Astrocyte (in vitro differentiated cells and primary cell): ENCODE measurements around the gene CREB3L2. TPM values are rescaled to one million over a fixed set of nuclear protein-coding genes. Genes with fewer than 3 reads are reported as not detected.
A peak's percentile ranks its signal among the peaks of the same experiment; 100 is the strongest.

Experiments used
- DNase-seq: peaks from one replicate; pipeline ENCODE4 v3.0.0-alpha.2; 2010; ENCODE audit warnings: low read depth
- FAIRE-seq: peaks from 2 replicates; lab custom pipeline; 2011; peaks lifted over from hg19 to GRCh38; lab: Jason Lieb, UNC
- H2AFZ ChIP-seq: 2 replicates; pipeline ENCODE4 v1.6.0; 2012; ENCODE audit warnings: low read depth, low read length, inconsistent platforms
- H3K27ac ChIP-seq: 2 replicates; pipeline ENCODE4 v1.5.1; 2011; ENCODE audit warnings: low read depth, low read length, inconsistent platforms
- H3K27me3 ChIP-seq: 2 replicates; pipeline ENCODE4 v1.6.0; 2011; ENCODE audit warnings: low read length, inconsistent platforms; ENCODE audit not compliant: insufficient read depth
- H3K36me3 ChIP-seq: 2 replicates; pipeline ENCODE4 v1.5.1; 2011; ENCODE audit warnings: low read length, inconsistent platforms; ENCODE audit not compliant: insufficient read depth
- H3K4me1 ChIP-seq: 2 replicates; pipeline ENCODE4 v1.5.1; 2011; ENCODE audit warnings: low read length, inconsistent platforms; ENCODE audit not compliant: insufficient read depth
- H3K4me2 ChIP-seq: 2 replicates; pipeline ENCODE4 v1.6.0; 2012; ENCODE audit warnings: low read length, inconsistent platforms
- H3K4me3 ChIP-seq: 2 replicates; pipeline ENCODE4 v1.5.1; 2011; ENCODE audit warnings: low read depth, mild to moderate bottlenecking, low read length, inconsistent platforms; ENCODE audit not compliant: insufficient read depth
- H3K79me2 ChIP-seq: 2 replicates; pipeline ENCODE4 v1.6.0; 2012; ENCODE audit warnings: mild to moderate bottlenecking, low read length, inconsistent platforms; ENCODE audit not compliant: insufficient read depth
- H3K9ac ChIP-seq: 2 replicates; pipeline ENCODE4 v1.6.0; 2012; ENCODE audit warnings: mild to moderate bottlenecking, low read length, inconsistent platforms
- H3K9me3 ChIP-seq: 2 replicates; pipeline ENCODE4 v1.5.1; 2012; ENCODE audit warnings: low read depth, mild to moderate bottlenecking, low read length, inconsistent platforms; ENCODE audit not compliant: insufficient read depth
- H4K20me1 ChIP-seq: 2 replicates; pipeline ENCODE4 v1.6.0; 2012; ENCODE audit warnings: low read length, inconsistent platforms; ENCODE audit not compliant: insufficient read depth
- H3K27ac Mint-ChIP-seq: one replicate; pipeline ENCODE4 v1.8.0; 2021; ENCODE audit warnings: mild to moderate bottlenecking, mixed read lengths; ENCODE audit not compliant: unreplicated experiment
- H3K27me3 Mint-ChIP-seq: one replicate; pipeline ENCODE4 v1.8.0; 2021; ENCODE audit warnings: low read depth, mixed read lengths; ENCODE audit not compliant: unreplicated experiment
- H3K36me3 Mint-ChIP-seq: one replicate; pipeline ENCODE4 v1.8.0; 2021; ENCODE audit warnings: low read depth, mixed read lengths; ENCODE audit not compliant: unreplicated experiment
- H3K4me1 Mint-ChIP-seq: one replicate; pipeline ENCODE4 v1.8.0; 2021; ENCODE audit warnings: low read depth, mixed read lengths; ENCODE audit not compliant: unreplicated experiment
- H3K4me3 Mint-ChIP-seq: one replicate; pipeline ENCODE4 v1.8.0; 2021; ENCODE audit warnings: mild to moderate bottlenecking, moderate library complexity, mixed read lengths; ENCODE audit not compliant: unreplicated experiment
- H3K9me3 Mint-ChIP-seq: one replicate; pipeline ENCODE4 v1.8.0; 2021; ENCODE audit warnings: mild to moderate bottlenecking, mixed read lengths; ENCODE audit not compliant: unreplicated experiment
- CTCF ChIP-seq: IDR thresholded peaks from 2 replicates; pipeline ENCODE4 v1.5.1; 2011; ENCODE audit warnings: low read depth, mild to moderate bottlenecking, inconsistent platforms, low read length, moderate library complexity; ENCODE audit not compliant: insufficient read depth
- EZH2 ChIP-seq: IDR thresholded peaks from 2 replicates; pipeline ENCODE4 v1.6.1; 2012; ENCODE audit warnings: mild to moderate bottlenecking, low read length, inconsistent platforms; ENCODE audit not compliant: insufficient read depth
- total RNA-seq: library from RNA; stranded (reverse); gene quantifications from 2 replicates; pipeline ENCODE4 v1.2.1, GENCODE V29; 2021

CREB3L2 gene
- total RNA-seq, 1 donor from 2014 or later: 116 TPM

- Mint-ChIP-seq H3K27ac (no peak overlapping the region), H3K4me3 (no peak overlapping the region), H3K4me1 (peaks cover 49% of the 10 kb centered on the region), H3K36me3 (peaks cover 18% of the 10 kb centered on the region), H3K9me3 (no peaks in the 10 kb centered on the region), H3K27me3 (no peaks in the 10 kb centered on the region)
- Histone ChIP-seq H2AFZ (no peak overlapping the region), H3K27me3 (no peaks in the 10 kb centered on the region), H3K4me1 (peaks cover 65% of the 10 kb centered on the region), H3K79me2 (peaks cover 90% of the 10 kb centered on the region), H3K27ac (peak overlapping the region; percentile 92), H3K36me3 (no peaks in the 10 kb centered on the region), H4K20me1 (peaks cover 53% of the 10 kb centered on the region), H3K9me3 (no peaks in the 10 kb centered on the region), H3K4me2 (peak overlapping the region; percentile 69), H3K4me3 (peak overlapping the region; percentile 26), H3K9ac (peak overlapping the region; percentile 80)
- peak; percentile 62 for FAIRE-seq
- peak; percentile 98 for DNase-seq
- no peak for TF ChIP-seq CTCF
- TF ChIP-seq EZH2: no peak
Measured at GRCh38 chr7:137990251-137990941, 11.5 kb downstream of the CREB3L2 start.

GRCh38 chr7:137989590-137989989 is 12.3 kb downstream of the CREB3L2 start:
- no peaks in the 10 kb centered on the region for H3K9me3 Mint-ChIP-seq
- Histone ChIP-seq H3K4me2 (peak overlapping the region; percentile 69), H3K9ac (peak overlapping the region; percentile 80), H3K79me2 (peaks cover 91% of the 10 kb centered on the region), H4K20me1 (peaks cover 58% of the 10 kb centered on the region), H3K9me3 (no peaks in the 10 kb centered on the region), H3K27me3 (no peaks in the 10 kb centered on the region), H3K4me3 (no peak overlapping the region), H3K4me1 (peaks cover 72% of the 10 kb centered on the region), H3K36me3 (no peaks in the 10 kb centered on the region), H2AFZ (no peak overlapping the region), H3K27ac (peak overlapping the region; percentile 92)
- FAIRE-seq (no peak), DNase-seq (no peak)
- TF ChIP-seq CTCF (no peak), EZH2 (no peak)
- H3K36me3 Mint-ChIP-seq: peaks cover 16% of the 10 kb centered on the region
- no peaks in the 10 kb centered on the region for H3K27me3 Mint-ChIP-seq
- H3K4me1 Mint-ChIP-seq: peaks cover 57% of the 10 kb centered on the region
- H3K4me3 Mint-ChIP-seq: no peak overlapping the region
- no peak overlapping the region for H3K27ac Mint-ChIP-seq

GRCh38 chr7:137989094-137989493 is 12.8 kb downstream of the CREB3L2 start:
- no peak for FAIRE-seq
- Histone ChIP-seq H3K36me3 (no peaks in the 10 kb centered on the region), H3K4me1 (peaks cover 77% of the 10 kb centered on the region), H3K4me3 (no peak overlapping the region), H2AFZ (no peak overlapping the region), H3K27me3 (no peaks in the 10 kb centered on the region), H3K4me2 (peak overlapping the region; percentile 69), H4K20me1 (peaks cover 57% of the 10 kb centered on the region), H3K79me2 (peaks cover 91% of the 10 kb centered on the region), H3K9me3 (no peaks in the 10 kb centered on the region), H3K9ac (no peak overlapping the region), H3K27ac (peak overlapping the region; percentile 92)
- H3K4me3 Mint-ChIP-seq: no peak overlapping the region
- peaks cover 12% of the 10 kb centered on the region for H3K36me3 Mint-ChIP-seq
- no peaks in the 10 kb centered on the region for H3K9me3 Mint-ChIP-seq
- H3K27me3 Mint-ChIP-seq: no peaks in the 10 kb centered on the region
- no peak for DNase-seq
- TF ChIP-seq CTCF (no peak), EZH2 (no peak)
- no peak overlapping the region for H3K27ac Mint-ChIP-seq
- peaks cover 57% of the 10 kb centered on the region for H3K4me1 Mint-ChIP-seq
